ENCODE results near the gene WDR46. TPM values are rescaled to one million over a fixed set of nuclear protein-coding genes. Genes with fewer than 3 reads are reported as not detected.

Gene WDR46
- total and polyA plus RNA-seq, 2 of the 8 experiments (the other 6 are each of a cell fraction or from before 2014, with no cell fraction given) = 69.7 to 91.0 TPM

DNA sequence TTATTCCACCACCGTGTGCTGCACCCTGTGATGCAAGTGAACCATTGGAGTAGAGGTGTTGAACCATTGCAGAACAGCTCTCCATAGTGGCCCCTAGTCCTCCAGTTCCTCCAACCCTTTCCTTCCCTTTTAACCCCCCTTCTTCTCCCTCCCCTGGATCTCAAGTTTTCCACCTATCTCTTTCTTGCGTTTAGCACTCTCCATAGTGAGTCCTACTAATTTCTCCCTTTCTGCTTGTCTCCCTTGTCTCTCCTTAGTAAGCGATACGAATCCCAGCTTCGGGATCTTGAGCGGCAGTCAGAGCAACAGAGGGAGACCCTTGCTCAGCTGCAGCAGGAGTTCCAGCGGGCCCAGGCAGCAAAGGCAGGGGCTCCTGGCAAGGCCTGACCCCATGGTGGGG, 1.4 kb upstream of the WDR46 start:
- H3K79me2 ChIP-seq (ENCODE audit: control insufficient read depth in 1 of 2, insufficient read depth in 2 of 2, low read length in 2 of 2) = peaks cover 4 to 31% of the 10 kb centered on the region in 2 experiments; a peak in 3 of 4 replicates
- H3K27ac ChIP-seq (ENCODE audit: low read depth, low read length) = no peak overlapping the region
- peak overlapping the region; percentile 76 to 92 for H3K4me2 ChIP-seq (ENCODE audit: insufficient read depth in 1 of 2, low read depth in 2 of 2, low read length in 2 of 2)
- H2BK12ac ChIP-seq (ENCODE audit: low read depth, low read length) = no peak overlapping the region
- H4K8ac ChIP-seq (ENCODE audit: extremely low read depth, insufficient read depth, low read length) = no peak overlapping the region
- H2AFZ ChIP-seq (ENCODE audit: low read length) = no peak overlapping the region
- H3K18ac ChIP-seq (ENCODE audit: extremely low read depth, low read length) = no peak overlapping the region
- H3K4ac ChIP-seq (replicated peaks; ENCODE audit: insufficient read length, low read depth, low read length) = no peak overlapping the region
- H3K4me1 ChIP-seq (replicated peaks in 1 of 4; ENCODE audit: control insufficient read depth in 3 of 4, insufficient read depth in 4 of 4, low read length in 3 of 4) = peaks cover 0 to 11% (median 5%) of the 10 kb centered on the region in 4 experiments; a peak in 5 of 7 replicates
- TF ChIP-seq, protein P1, sequence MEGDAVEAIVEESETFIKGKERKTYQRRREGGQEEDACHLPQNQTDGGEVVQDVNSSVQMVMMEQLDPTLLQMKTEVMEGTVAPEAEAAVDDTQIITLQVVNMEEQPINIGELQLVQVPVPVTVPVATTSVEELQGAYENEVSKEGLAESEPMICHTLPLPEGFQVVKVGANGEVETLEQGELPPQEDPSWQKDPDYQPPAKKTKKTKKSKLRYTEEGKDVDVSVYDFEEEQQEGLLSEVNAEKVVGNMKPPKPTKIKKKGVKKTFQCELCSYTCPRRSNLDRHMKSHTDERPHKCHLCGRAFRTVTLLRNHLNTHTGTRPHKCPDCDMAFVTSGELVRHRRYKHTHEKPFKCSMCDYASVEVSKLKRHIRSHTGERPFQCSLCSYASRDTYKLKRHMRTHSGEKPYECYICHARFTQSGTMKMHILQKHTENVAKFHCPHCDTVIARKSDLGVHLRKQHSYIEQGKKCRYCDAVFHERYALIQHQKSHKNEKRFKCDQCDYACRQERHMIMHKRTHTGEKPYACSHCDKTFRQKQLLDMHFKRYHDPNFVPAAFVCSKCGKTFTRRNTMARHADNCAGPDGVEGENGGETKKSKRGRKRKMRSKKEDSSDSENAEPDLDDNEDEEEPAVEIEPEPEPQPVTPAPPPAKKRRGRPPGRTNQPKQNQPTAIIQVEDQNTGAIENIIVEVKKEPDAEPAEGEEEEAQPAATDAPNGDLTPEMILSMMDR (IDR thresholded peaks at IDR 0.05; ENCODE audit: control extremely low read depth in 1 of 3, insufficient read depth in 1 of 3, low read depth in 1 of 3, low read length in 3 of 3) = no peak
- no peak for TF ChIP-seq TCF12 (IDR thresholded peaks at IDR 0.05; ENCODE audit: low read depth, low read length)
- TF ChIP-seq JUND (IDR thresholded peaks at IDR 0.05; ENCODE audit: low read length) = no peak
- TF ChIP-seq HDAC2 (IDR thresholded peaks at IDR 0.05; ENCODE audit: borderline replicate concordance in 1 of 2, low read depth in 2 of 2, low read length in 2 of 2) = no peak
- TF ChIP-seq BRCA1 (IDR thresholded peaks at IDR 0.05; ENCODE audit: low read depth, low read length) = no peak
- no peak for TF ChIP-seq SUZ12 (IDR thresholded peaks at IDR 0.05; ENCODE audit: low read length)
- TF ChIP-seq E2F6 (IDR thresholded peaks at IDR 0.05) = no peak
- peak overlapping the region; percentile 74 to 97 (median 84); a peak in 7 of 8 replicates for H3K4me3 ChIP-seq (ENCODE audit: extremely low read depth in 1 of 4, insufficient read depth in 2 of 4, low read depth in 3 of 4, low read length in 4 of 4)
- H3K79me1 ChIP-seq (ENCODE audit: low read depth, low read length) = peaks cover 8% of the 10 kb centered on the region; the same call in 1 of the 2 replicates
- H4K91ac ChIP-seq (replicated peaks; ENCODE audit: insufficient read length, low read length) = no peak overlapping the region
- 89% methylated on average over 7 of the region's 7 CpGs; no CpG with 5 or more reads in 1 of the 2 experiments for WGBS, 2 experiments (ENCODE audit: extremely low coverage in 1 of 2, insufficient coverage in 1 of 2, insufficient read length in 1 of 2, insufficient replicate concordance in 2 of 2, low coverage in 1 of 2, low lambda C conversion rate in 2 of 2, missing lambda C conversion rate in 1 of 2)
- H3K23me2 ChIP-seq (ENCODE audit: low read depth, low read length) = peaks cover 8% of the 10 kb centered on the region; the same call in 1 of the 2 replicates
- no peak overlapping the region for H2BK20ac ChIP-seq (ENCODE audit: low read length)
- no peak overlapping the region for H4K5ac ChIP-seq (ENCODE audit: insufficient read length, low read depth, low read length)
- POLR2A ChIA-PET (ENCODE audit: partially characterized antibody) = interaction anchor here (1.1 to 16.7 kb wide), 8 partner anchors 9 to 319 kb away, joined by 3 to 337 read pairs (median 8); partner anchors contain the start of genes B3GALT4, RGL2, RPS18 and TAPBP
- H3K56ac ChIP-seq (replicated peaks; ENCODE audit: insufficient read length, low read depth, low read length) = no peak overlapping the region
- DNase-seq (ENCODE audit: low read depth in 1 of 2, low spot score in 2 of 2) (no peak), FAIRE-seq (no peak)
- H3K23ac ChIP-seq (ENCODE audit: insufficient read length) = no peak overlapping the region
- CTCF ChIA-PET (ENCODE audit: partially characterized antibody) = interaction anchor here (1.0 to 7.2 kb wide), 4 partner anchors 9 to 116 kb away, joined by 3 to 81 read pairs (median 10); partner anchors contain the start of genes B3GALT4 and RGL2
- no peak overlapping the region for H2AK5ac ChIP-seq (ENCODE audit: low read depth, low read length)
- H3K27me3 ChIP-seq (replicated peaks in 1 of 4; ENCODE audit: control insufficient read depth in 3 of 4, extremely low read depth in 1 of 4, insufficient read depth in 3 of 4, low read length in 3 of 4) = no peaks in the 10 kb centered on the region
- no peak overlapping the region for H2BK5ac ChIP-seq (ENCODE audit: low read depth, low read length)
- no peak overlapping the region for H2BK120ac ChIP-seq (replicated peaks; ENCODE audit: low read depth, low read length)
- H4K20me1 ChIP-seq (replicated peaks in 1 of 2; ENCODE audit: control insufficient read depth in 1 of 2, insufficient read depth in 2 of 2, low read length in 2 of 2) = peaks cover 0 to 6% of the 10 kb centered on the region in 2 experiments
- H3K9me3 ChIP-seq (ENCODE audit: insufficient read depth in 2 of 2, low read depth in 1 of 2, low read length in 1 of 2) = no peaks in the 10 kb centered on the region; a peak in 1 of 4 replicates
- H3K36me3 ChIP-seq (ENCODE audit: control insufficient read depth in 2 of 4, insufficient read depth in 4 of 4, low read length in 3 of 4) = peaks cover 17 to 34% (median 29%) of the 10 kb centered on the region in 4 experiments
- no peak overlapping the region for H3K14ac ChIP-seq (ENCODE audit: insufficient read length)
- no peak overlapping the region for H2BK15ac ChIP-seq (ENCODE audit: low read length)
- peak overlapping the region in 3 of 4 experiments; percentile 25 to 80 (median 74); a peak in 3 of 7 replicates for H3K9ac ChIP-seq (replicated peaks in 1 of 4; ENCODE audit: extremely low read depth in 1 of 4, low read depth in 3 of 4, low read length in 3 of 4)
